ENCODE data around the gene PTPRK. TPM values are rescaled to one million over a fixed set of nuclear protein-coding genes. Genes with fewer than 3 reads are reported as not detected.

PTPRK gene
- total RNA-seq, 1 experiment from 2014 or later, result 265 TPM

GRCh38 chr6:128417698-128418097 is 102.7 kb downstream of the PTPRK start:
- no peak overlapping the region for H3K27ac Mint-ChIP-seq (ENCODE audit: unreplicated experiment)
- H3K27me3 Mint-ChIP-seq (ENCODE audit: unreplicated experiment), result no peaks in the 10 kb centered on the region
- intact Hi-C loops (cut with micrococcal nuclease; ENCODE audit: unreplicated experiment), result no loop called here
- BruUV-seq (replicated peaks), result no TSS peak
- H3K4me1 Mint-ChIP-seq (ENCODE audit: low read depth, unreplicated experiment), result peaks cover 73% of the 10 kb centered on the region
- TF ChIP-seq CTCF (IDR thresholded peaks at IDR 0.05; ENCODE audit: unreplicated experiment), result no peak
- no peak for DNase-seq
- CTCF ChIA-PET, result no interaction called here
- peaks cover 26% of the 10 kb centered on the region for H3K36me3 Mint-ChIP-seq (ENCODE audit: insufficient read depth, unreplicated experiment)
- H3K4me3 Mint-ChIP-seq (ENCODE audit: low read depth, unreplicated experiment), result no peak overlapping the region
- peaks cover 3% of the 10 kb centered on the region for H3K9me3 Mint-ChIP-seq (ENCODE audit: low read depth, unreplicated experiment)

- BruUV-seq (replicated peaks), result no TSS peak
- peaks cover 61% of the 10 kb centered on the region for H3K4me1 Mint-ChIP-seq (ENCODE audit: low read depth, unreplicated experiment)
- CTCF ChIA-PET, result interaction anchor here (0.6 to 0.7 kb wide), 2 partner anchors 216 to 232 kb away, joined by 3 to 4 read pairs; no protein-coding TSS in a partner anchor
Measured at GRCh38 chr6:128415387-128415786, 105.0 kb downstream of the PTPRK start.

DNA sequence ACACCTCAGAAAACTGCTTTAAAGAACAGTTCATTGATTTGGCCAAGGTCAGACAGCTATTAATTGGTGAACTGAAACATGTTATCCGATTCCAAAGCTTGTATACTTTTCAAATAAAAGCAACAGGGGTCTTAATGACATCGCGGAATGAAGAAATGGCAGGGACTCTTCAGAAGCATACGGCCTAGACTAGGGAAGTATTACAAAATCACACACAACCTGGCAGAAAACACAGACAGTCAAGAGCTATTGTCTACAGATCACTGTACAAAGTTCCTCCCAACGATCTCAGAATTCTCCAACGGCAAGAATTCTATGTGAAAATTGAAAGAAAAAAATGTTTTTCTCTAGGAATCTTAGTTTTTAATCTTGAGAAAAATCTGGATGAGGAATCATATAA is 105.5 kb downstream of the PTPRK start:
- intact Hi-C loops (cut with micrococcal nuclease; ENCODE audit: unreplicated experiment), result no loop called here
- DNase-seq, result no peak
- Mint-ChIP-seq H3K4me3 (ENCODE audit: low read depth, unreplicated experiment) (no peak overlapping the region), H3K9me3 (ENCODE audit: low read depth, unreplicated experiment) (peaks cover 3% of the 10 kb centered on the region), H3K27me3 (ENCODE audit: unreplicated experiment) (no peaks in the 10 kb centered on the region), H3K27ac (ENCODE audit: unreplicated experiment) (no peak overlapping the region), H3K36me3 (ENCODE audit: insufficient read depth, unreplicated experiment) (peaks cover 31% of the 10 kb centered on the region), H3K4me1 (ENCODE audit: low read depth, unreplicated experiment) (peaks cover 61% of the 10 kb centered on the region)
- CTCF ChIA-PET, result interaction anchor here (0.6 to 0.7 kb wide), 2 partner anchors 216 to 231 kb away, joined by 3 to 4 read pairs; no protein-coding TSS in a partner anchor
- no peak for TF ChIP-seq CTCF (IDR thresholded peaks at IDR 0.05; ENCODE audit: unreplicated experiment)
- no TSS peak for BruUV-seq (replicated peaks)

More at GRCh38 chr6:128415387-128415786, 105.0 kb downstream of the PTPRK start:
- no peak for TF ChIP-seq CTCF (IDR thresholded peaks at IDR 0.05; ENCODE audit: unreplicated experiment)
- no peak overlapping the region for H3K27ac Mint-ChIP-seq (ENCODE audit: unreplicated experiment)
- intact Hi-C loops (cut with micrococcal nuclease; ENCODE audit: unreplicated experiment), result no loop called here
- no peak overlapping the region for H3K4me3 Mint-ChIP-seq (ENCODE audit: low read depth, unreplicated experiment)
- H3K9me3 Mint-ChIP-seq (ENCODE audit: low read depth, unreplicated experiment), result peaks cover 3% of the 10 kb centered on the region
- H3K36me3 Mint-ChIP-seq (ENCODE audit: insufficient read depth, unreplicated experiment), result peaks cover 31% of the 10 kb centered on the region
- no peaks in the 10 kb centered on the region for H3K27me3 Mint-ChIP-seq (ENCODE audit: unreplicated experiment)
- no peak for DNase-seq

DNA sequence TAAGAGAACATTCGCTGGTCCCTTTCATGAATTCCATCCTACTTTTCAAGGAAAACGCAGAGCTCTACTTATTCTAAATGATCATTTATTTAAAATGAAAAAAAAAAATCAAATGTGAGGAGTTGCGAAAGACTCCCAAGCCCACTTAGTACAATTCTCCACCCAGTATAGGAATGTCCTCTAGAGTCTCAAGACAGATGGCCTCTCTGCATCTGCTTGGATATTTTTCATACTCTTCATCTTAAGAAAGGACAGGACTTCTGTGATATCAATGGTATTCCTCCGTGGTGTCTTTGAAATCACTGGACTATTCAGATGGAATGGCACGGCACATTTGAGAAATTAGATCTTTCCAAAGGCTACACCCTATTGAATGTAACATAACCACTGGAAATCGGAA is 107.1 kb downstream of the PTPRK start:
- BruUV-seq (replicated peaks), result no TSS peak
- no peaks in the 10 kb centered on the region for H3K9me3 Mint-ChIP-seq (ENCODE audit: low read depth, unreplicated experiment)
- peaks cover 52% of the 10 kb centered on the region for H3K4me1 Mint-ChIP-seq (ENCODE audit: low read depth, unreplicated experiment)

More for the DNA sequence above, 107.1 kb downstream of the PTPRK start:
- H3K36me3 Mint-ChIP-seq (ENCODE audit: insufficient read depth, unreplicated experiment), result peaks cover 21% of the 10 kb centered on the region
- DNase-seq, result no peak
- intact Hi-C loops (cut with micrococcal nuclease; ENCODE audit: unreplicated experiment), result no loop called here
- H3K27ac Mint-ChIP-seq (ENCODE audit: unreplicated experiment), result no peak overlapping the region
- CTCF ChIA-PET, result no interaction called here
- H3K4me3 Mint-ChIP-seq (ENCODE audit: low read depth, unreplicated experiment), result no peak overlapping the region
- no peak for TF ChIP-seq CTCF (IDR thresholded peaks at IDR 0.05; ENCODE audit: unreplicated experiment)
- no peaks in the 10 kb centered on the region for H3K27me3 Mint-ChIP-seq (ENCODE audit: unreplicated experiment)
